Gastroesophageal sphincter (tissue), 3 donors: ENCODE results near the gene ZNF804B.

Experiments
- EP300 ChIP-seq: sonication (generic); formaldehyde crosslinking; IDR thresholded peaks from one replicate; pipeline ENCODE4 v1.6.1; 2017; ENCODE audit warnings: antibody characterized with exemption, mild to moderate bottlenecking
- POLR2A ChIP-seq, 2 donors: fragments of 450-650 bp; IDR thresholded peaks; one replicate each; pipeline ENCODE4 v1.6.1; 2017; ENCODE audit warnings: antibody characterized with exemption in 2 of 2, mild to moderate bottlenecking in 2 of 2, moderate library complexity in 1 of 2
- POLR2AphosphoS5 ChIP-seq: sonication (generic); formaldehyde crosslinking; IDR thresholded peaks from one replicate; pipeline ENCODE4 v1.6.1; 2017; ENCODE audit warnings: antibody characterized with exemption
- TF ChIP-seq, protein P1 (sequence below), 4 experiments: fragments of 200-600 bp in 2 of 4; fragments of 450-650 bp in 2 of 4; sonication (generic) in 1 of 4; IDR thresholded peaks; one replicate each; pipeline ENCODE4 v1.5.1; 2017 to 2019; ENCODE audit warnings: antibody characterized with exemption in 4 of 4, mild to moderate bottlenecking in 2 of 4, moderate library complexity in 2 of 4

DNA sequence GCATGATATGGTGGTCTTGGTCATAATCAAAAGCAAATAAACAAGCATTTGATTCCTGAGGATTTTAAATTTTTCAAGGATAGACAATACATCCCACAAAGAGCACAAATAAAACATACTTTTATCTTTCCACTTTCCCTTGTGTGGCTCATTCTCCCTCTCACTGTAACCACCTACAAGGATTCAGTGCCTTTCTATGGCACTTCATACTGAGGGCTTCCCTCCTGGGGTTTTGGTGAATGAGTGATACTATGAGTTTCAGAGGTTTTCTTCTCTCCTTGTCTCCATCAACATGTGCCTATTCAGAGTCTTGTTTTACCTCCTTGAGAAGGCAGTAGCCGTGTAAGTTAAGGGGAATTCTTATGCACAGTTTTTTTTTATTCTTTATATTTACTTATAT lies 332.1 kb downstream of the ZNF804B start:
- TF ChIP-seq, protein P1, sequence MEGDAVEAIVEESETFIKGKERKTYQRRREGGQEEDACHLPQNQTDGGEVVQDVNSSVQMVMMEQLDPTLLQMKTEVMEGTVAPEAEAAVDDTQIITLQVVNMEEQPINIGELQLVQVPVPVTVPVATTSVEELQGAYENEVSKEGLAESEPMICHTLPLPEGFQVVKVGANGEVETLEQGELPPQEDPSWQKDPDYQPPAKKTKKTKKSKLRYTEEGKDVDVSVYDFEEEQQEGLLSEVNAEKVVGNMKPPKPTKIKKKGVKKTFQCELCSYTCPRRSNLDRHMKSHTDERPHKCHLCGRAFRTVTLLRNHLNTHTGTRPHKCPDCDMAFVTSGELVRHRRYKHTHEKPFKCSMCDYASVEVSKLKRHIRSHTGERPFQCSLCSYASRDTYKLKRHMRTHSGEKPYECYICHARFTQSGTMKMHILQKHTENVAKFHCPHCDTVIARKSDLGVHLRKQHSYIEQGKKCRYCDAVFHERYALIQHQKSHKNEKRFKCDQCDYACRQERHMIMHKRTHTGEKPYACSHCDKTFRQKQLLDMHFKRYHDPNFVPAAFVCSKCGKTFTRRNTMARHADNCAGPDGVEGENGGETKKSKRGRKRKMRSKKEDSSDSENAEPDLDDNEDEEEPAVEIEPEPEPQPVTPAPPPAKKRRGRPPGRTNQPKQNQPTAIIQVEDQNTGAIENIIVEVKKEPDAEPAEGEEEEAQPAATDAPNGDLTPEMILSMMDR (IDR thresholded peaks at IDR 0.05): no peak
- TF ChIP-seq EP300 (no peak), POLR2A (IDR thresholded peaks at IDR 0.05) (no peak), POLR2AphosphoS5 (no peak)
